ENCODE data around the gene METTL9. TPM values are rescaled to one million over a fixed set of nuclear protein-coding genes. Genes with fewer than 3 reads are reported as not detected.

The METTL9 gene
- total and polyA plus RNA-seq, 9 of the 15 experiments (the other 6 are each of a cell fraction or from before 2014, with no cell fraction given) = 12.2 to 107 (median 79.1) TPM

DNA sequence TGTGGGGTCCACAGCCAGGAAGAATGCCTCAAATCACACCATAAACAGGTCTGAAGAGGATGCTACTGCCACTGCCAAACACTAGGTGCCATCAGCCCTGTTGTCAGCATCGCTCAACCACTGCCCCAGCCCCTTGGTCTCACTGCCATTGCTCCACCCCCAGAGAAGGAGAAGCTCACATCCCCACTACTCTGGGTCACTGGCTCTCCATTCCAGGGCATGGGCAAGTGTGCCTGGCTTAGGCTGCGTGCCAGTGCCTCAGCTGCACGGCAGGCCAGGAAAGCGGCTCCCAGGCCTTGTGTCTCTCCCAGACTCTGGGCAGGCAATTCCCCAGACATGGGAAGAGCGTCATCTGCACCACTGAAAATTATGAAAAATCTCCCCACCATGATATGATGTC lies 54.2 kb downstream of the METTL9 start:
- ATAC-seq (no peak), DNase-seq (ENCODE audit: extremely low read depth in 1 of 4, low spot score in 3 of 4) (no peak), FAIRE-seq (no peak)
- Histone ChIP-seq H3K4me3 (no peak overlapping the region), H3K36me3 (ENCODE audit: control insufficient read depth, insufficient read depth, low read length) (peaks cover 19% of the 10 kb centered on the region; the same call in 2 of the 3 replicates), H2AFZ (ENCODE audit: low read depth, low read length) (no peak overlapping the region), H4K20me1 (replicated peaks; ENCODE audit: control insufficient read depth, insufficient read depth, low read length) (no peaks in the 10 kb centered on the region), H3K9ac (ENCODE audit: insufficient read depth in 1 of 2, low read depth in 2 of 2, low read length in 2 of 2) (no peak overlapping the region), H3K9me3 (replicated peaks; ENCODE audit: control insufficient read depth, insufficient read depth, low read depth, low read length) (no peaks in the 10 kb centered on the region), H3K79me2 (ENCODE audit: control insufficient read depth, insufficient read depth, low read length) (no peaks in the 10 kb centered on the region), H3K27ac (ENCODE audit: extremely low read depth, low read depth, low read length) (no peak overlapping the region), H3K4me2 (ENCODE audit: insufficient read depth, low read length) (no peak overlapping the region), H3K27me3 (ENCODE audit: control insufficient read depth in 2 of 2, insufficient read depth in 2 of 2, low read length in 2 of 2) (no peaks in the 10 kb centered on the region), H3K4me1 (replicated peaks in 1 of 2; ENCODE audit: control insufficient read depth in 2 of 2, insufficient read depth in 2 of 2, low read length in 2 of 2) (no peaks in the 10 kb centered on the region), H3K9me1 (ENCODE audit: control insufficient read depth, insufficient read depth, low read length) (no peaks in the 10 kb centered on the region)
- POLR2A ChIA-PET = no interaction called here
- no peak for TF ChIP-seq ZNF696 (CRISPR knock-in tag; conservative IDR thresholded peaks at IDR 0.05)
- TF ChIP-seq CSDE1 (IDR thresholded peaks at IDR 0.05) = no peak
- TF ChIP-seq, protein P1, sequence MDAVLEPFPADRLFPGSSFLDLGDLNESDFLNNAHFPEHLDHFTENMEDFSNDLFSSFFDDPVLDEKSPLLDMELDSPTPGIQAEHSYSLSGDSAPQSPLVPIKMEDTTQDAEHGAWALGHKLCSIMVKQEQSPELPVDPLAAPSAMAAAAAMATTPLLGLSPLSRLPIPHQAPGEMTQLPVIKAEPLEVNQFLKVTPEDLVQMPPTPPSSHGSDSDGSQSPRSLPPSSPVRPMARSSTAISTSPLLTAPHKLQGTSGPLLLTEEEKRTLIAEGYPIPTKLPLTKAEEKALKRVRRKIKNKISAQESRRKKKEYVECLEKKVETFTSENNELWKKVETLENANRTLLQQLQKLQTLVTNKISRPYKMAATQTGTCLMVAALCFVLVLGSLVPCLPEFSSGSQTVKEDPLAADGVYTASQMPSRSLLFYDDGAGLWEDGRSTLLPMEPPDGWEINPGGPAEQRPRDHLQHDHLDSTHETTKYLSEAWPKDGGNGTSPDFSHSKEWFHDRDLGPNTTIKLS (IDR thresholded peaks at IDR 0.05; ENCODE audit: borderline replicate concordance, low read depth) = no peak
- no peak for TF ChIP-seq ZBTB1 (CRISPR knock-in tag; IDR thresholded peaks at IDR 0.05; ENCODE audit: borderline replicate concordance, low read depth)
- TF ChIP-seq NRF1 (conservative IDR thresholded peaks at IDR 0.05 in 1 of 2, IDR thresholded peaks at IDR 0.05 in 1 of 2) = no peak
- no peak for TF ChIP-seq HDAC6 (IDR thresholded peaks at IDR 0.05; ENCODE audit: low read depth, low read length)
- no peak for TF ChIP-seq ZFP1 (CRISPR knock-in tag; IDR thresholded peaks at IDR 0.05)
- no peak for TF ChIP-seq FOXM1 (IDR thresholded peaks at IDR 0.05; ENCODE audit: low read depth)
- TF ChIP-seq FOXM1 (CRISPR knock-in tag; IDR thresholded peaks at IDR 0.05; ENCODE audit: low read depth) = no peak
- TF ChIP-seq IFI16 (CRISPR knock-in tag; IDR thresholded peaks at IDR 0.05) = no peak
- CTCF ChIA-PET (ENCODE audit: low intra/inter-chr PET ratio) = no interaction called here
- intact Hi-C loops (cut with micrococcal nuclease) (no loop called here), in situ Hi-C loops (cut with MboI) (no loop called here)
- no TSS peak for BruUV-seq (replicated peaks)
- 93% methylated on average over 5 of the region's 5 CpGs for WGBS (ENCODE audit: insufficient coverage, low coverage, missing lambda C conversion rate)

Measured in K562 (cell line).